Right lobe of liver (tissue), 6 donors: ENCODE results near the gene EED. TPM values are rescaled to one million over a fixed set of nuclear protein-coding genes. Genes with fewer than 3 reads are reported as not detected.

Source experiments
- ATAC-seq, 4 donors: fragments of 200-7000 bp; cut with Tn5 transposase; one replicate each; pipeline ENCODE4 v1.9.1; 2020; ENCODE audit warnings: mild to moderate bottlenecking in 4 of 4, moderate library complexity in 4 of 4
- DNase-seq, 3 donors: peaks; one replicate each; pipeline ENCODE4 v3.0.0-alpha.2; 2020
- H3K27ac ChIP-seq, 3 donors: fragments of 200-600 bp; one replicate each; pipeline ENCODE4 v1.8.0; 2022
- H3K27me3 ChIP-seq, 2 donors: fragments of 200-600 bp; one replicate each; pipeline ENCODE4 v1.8.0; 2022
- H3K36me3 ChIP-seq, 4 donors: fragments of 200-600 bp; sonication (generic) in 1 of 4; one replicate each; pipeline versions ENCODE4 v1.5.1 to v1.8.0; 2017 to 2022; ENCODE audit warnings: control low read depth in 1 of 4
- H3K4me1 ChIP-seq, 4 donors: fragments of 200-600 bp; sonication (generic) in 1 of 4; one replicate each; pipeline versions ENCODE4 v1.5.1 to v1.8.0; 2017 to 2022; ENCODE audit warnings: control low read depth in 1 of 4
- H3K4me3 ChIP-seq, 3 donors: fragments of 200-600 bp; one replicate each; pipeline ENCODE4 v1.8.0; 2022
- H3K9me3 ChIP-seq, 4 donors: fragments of 200-600 bp; sonication (generic) in 1 of 4; one replicate each; pipeline versions ENCODE4 v1.5.1 to v1.8.0; 2017 to 2022; ENCODE audit warnings: control low read depth in 1 of 4
- POLR2A ChIP-seq: fragments of 450-650 bp; IDR thresholded peaks from one replicate; pipeline ENCODE4 v1.6.1; 2017; ENCODE audit warnings: antibody characterized with exemption, mild to moderate bottlenecking
- WGBS: methylation state at CpG from one replicate; pipeline ENCODE4 v1.1.6; 2018; ENCODE audit warnings: low coverage, low lambda C conversion rate; ENCODE audit not compliant: insufficient coverage; ENCODE audit errors: missing lambda C conversion rate; 5-methylcytosine and 5-hydroxymethylcytosine counted together
- intact Hi-C, 2 donors: fragments of 100-400 bp; cut with DNase I; formaldehyde crosslinking; loops; one replicate each; pipeline versions ENCODE4 v1.11.2 to v1.14.1; 2022
- total RNA-seq, 6 experiments: library from RNA; depleted of rRNA in 2 of 6; stranded (reverse); fragments of >200 nt in 2 of 6; fragmentation: NEBNext Ultra II Directional in 3 of 6; extraction: Animal tissue kit (Norgen Biotek cat#: 25700) in 3 of 6; gene quantifications; one replicate each; pipeline versions ENCODE4 v1.1.0 to v1.2.4, GENCODE V29; 2016 to 2023
- TF ChIP-seq, protein P1 (sequence below), 4 donors: fragments of 200-600 bp in 3 of 4; fragments of 450-650 bp in 1 of 4; IDR thresholded peaks; one replicate each; pipeline versions ENCODE4 v1.5.1 to v1.8.0; 2016 to 2022; ENCODE audit warnings: antibody characterized with exemption in 4 of 4, mild to moderate bottlenecking in 2 of 4
- donor health status: DM: no; HTN: yes; CAD: no.
- donor health status: DM: no; HTN: no; CAD: no.
- donor health status: DM: no; HTN: no; CAD: no.
- donor health status: DM: no; HTN: yes; CAD: no.
- donor health status: DM: no; HTN: yes; CAD: no.

Gene EED
- total RNA-seq, 6 experiments from 2014 or later, result 6.7 to 10.4 (median 8.9) TPM

DNA sequence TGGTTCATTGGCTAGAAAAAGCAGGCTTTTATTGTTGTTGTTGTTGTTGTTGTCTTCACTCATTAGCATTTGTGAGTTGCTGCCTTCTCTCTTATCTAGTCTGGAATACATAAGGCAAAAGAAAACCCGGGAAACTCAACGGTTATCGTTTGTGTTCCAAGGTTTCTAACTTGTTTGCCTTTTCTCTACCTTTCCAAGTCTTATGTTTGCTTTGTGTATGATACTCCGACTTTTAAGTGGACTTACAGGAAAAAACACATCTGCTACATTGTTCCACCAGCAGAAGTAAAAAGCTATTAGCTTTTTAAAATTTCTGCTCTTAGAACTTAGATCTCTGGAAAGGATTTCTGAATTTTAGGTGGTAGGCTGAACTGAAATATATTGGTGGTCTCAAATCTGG is 30.4 kb downstream of the EED start:
- Histone ChIP-seq H3K36me3 (peaks cover 0 to 21% (median 3%) of the 10 kb centered on the region in 4 donors), H3K27ac (no peak overlapping the region), H3K9me3 (no peaks in the 10 kb centered on the region), H3K4me3 (no peak overlapping the region), H3K4me1 (no peaks in the 10 kb centered on the region), H3K27me3 (no peaks in the 10 kb centered on the region)
- WGBS, result 58% methylated on average over 4 of the region's 4 CpGs
- TF ChIP-seq, protein P1, sequence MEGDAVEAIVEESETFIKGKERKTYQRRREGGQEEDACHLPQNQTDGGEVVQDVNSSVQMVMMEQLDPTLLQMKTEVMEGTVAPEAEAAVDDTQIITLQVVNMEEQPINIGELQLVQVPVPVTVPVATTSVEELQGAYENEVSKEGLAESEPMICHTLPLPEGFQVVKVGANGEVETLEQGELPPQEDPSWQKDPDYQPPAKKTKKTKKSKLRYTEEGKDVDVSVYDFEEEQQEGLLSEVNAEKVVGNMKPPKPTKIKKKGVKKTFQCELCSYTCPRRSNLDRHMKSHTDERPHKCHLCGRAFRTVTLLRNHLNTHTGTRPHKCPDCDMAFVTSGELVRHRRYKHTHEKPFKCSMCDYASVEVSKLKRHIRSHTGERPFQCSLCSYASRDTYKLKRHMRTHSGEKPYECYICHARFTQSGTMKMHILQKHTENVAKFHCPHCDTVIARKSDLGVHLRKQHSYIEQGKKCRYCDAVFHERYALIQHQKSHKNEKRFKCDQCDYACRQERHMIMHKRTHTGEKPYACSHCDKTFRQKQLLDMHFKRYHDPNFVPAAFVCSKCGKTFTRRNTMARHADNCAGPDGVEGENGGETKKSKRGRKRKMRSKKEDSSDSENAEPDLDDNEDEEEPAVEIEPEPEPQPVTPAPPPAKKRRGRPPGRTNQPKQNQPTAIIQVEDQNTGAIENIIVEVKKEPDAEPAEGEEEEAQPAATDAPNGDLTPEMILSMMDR (IDR thresholded peaks at IDR 0.05), result no peak
- no peak for TF ChIP-seq POLR2A
- intact Hi-C loops, result no loop called here
- ATAC-seq, result no peak
- no peak for DNase-seq

DNA sequence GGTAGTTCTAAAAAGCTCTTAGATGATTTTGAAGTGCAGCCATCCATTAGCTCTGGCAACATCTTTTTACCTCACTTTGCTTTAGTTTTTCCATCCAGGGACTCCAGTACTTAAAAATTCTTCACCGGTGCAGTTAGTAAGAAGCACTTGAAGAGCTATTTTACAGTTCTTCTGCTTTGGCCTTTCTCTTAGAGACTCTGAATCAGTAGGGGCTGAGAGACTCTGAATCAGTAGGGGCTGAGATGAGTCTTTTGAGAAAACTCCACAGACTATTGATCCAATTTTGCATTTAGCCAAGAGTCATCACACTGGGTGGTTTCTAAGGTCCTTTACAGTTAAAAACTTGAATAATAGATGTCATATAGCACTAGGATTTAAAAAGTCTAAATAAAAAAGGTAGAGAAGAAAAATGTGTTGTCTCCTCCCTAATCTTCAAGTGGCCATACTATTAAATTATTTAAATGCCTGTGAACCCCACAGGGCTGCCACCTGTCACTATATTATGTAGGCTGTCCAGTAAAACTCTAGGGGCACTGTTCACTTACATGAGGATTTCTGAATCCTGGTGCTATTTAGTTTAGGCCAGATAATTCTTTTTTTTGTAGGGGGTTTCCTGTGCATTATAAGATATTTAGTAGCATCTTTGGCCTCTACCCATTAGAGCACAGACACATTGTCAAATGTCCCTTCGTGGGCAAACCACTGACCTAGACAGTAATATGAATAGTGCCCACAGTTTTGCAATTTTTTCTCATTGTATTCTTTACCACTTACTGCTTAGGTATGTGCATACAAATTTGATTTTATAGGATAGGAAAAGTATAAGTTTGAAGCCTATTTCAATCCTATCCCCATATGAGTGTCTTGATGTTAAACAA is 31.2 kb downstream of the EED start:
- 100% methylated on average over 2 of the region's 2 CpGs for WGBS
- DNase-seq, result no peak

DNA sequence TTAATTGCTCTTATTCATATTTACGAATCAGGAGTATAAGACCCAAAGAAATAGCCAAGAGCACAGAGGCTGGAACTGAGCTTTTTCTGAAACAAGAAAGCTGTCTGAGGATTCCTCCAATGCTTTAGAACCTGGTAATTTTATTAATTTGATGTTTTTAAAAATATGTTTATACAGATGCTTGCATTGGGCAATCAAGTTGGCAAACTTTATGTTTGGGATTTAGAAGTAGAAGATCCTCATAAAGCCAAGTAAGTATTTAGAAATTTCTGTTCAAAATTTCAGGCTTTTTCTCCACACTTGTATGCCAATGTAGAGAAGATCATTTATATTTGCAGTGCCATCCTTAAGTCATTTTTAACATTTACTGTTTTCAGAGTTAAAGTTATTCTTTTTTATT is 33.2 kb downstream of the EED start:
- WGBS, result 95% methylated on average over 1 of the region's 1 CpG

More for the DNA sequence above, 31.2 kb downstream of the EED start:
- intact Hi-C loops, result no loop called here
- Histone ChIP-seq H3K36me3 (peaks cover 0 to 21% (median 3%) of the 10 kb centered on the region in 4 donors), H3K27ac (no peak overlapping the region), H3K4me3 (no peak overlapping the region), H3K9me3 (no peaks in the 10 kb centered on the region), H3K27me3 (no peaks in the 10 kb centered on the region), H3K4me1 (no peaks in the 10 kb centered on the region)
- no peak for ATAC-seq
- TF ChIP-seq POLR2A, result no peak
- TF ChIP-seq, protein P1 (IDR thresholded peaks at IDR 0.05), result no peak

DNA sequence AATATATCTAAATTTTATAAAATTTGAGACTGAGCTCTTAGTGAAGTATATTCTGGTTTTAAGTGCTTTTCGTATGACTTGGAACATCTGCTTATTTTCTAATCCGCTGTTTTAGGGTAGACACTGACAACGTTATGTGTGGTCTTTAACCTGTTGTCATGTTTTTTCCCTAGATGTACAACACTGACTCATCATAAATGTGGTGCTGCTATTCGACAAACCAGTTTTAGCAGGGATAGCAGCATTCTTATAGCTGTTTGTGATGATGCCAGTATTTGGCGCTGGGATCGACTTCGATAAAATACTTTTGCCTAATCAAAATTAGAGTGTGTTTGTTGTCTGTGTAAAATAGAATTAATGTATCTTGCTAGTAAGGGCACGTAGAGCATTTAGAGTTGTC is 33.7 kb downstream of the EED start:
- H3K9me3 ChIP-seq, result no peaks in the 10 kb centered on the region
- H3K27me3 ChIP-seq, result no peaks in the 10 kb centered on the region
- no peaks in the 10 kb centered on the region for H3K4me1 ChIP-seq
- 81% methylated on average over 8 of the region's 8 CpGs for WGBS
- H3K27ac ChIP-seq, result no peak overlapping the region
- ATAC-seq (no peak), DNase-seq (no peak)
- TF ChIP-seq, protein P1 (IDR thresholded peaks at IDR 0.05), result no peak
- no peak for TF ChIP-seq POLR2A
- no peak overlapping the region for H3K4me3 ChIP-seq
- peaks cover 0 to 21% (median 3%) of the 10 kb centered on the region in 4 donors for H3K36me3 ChIP-seq
- intact Hi-C loops, result no loop called here

More for the DNA sequence above, 33.2 kb downstream of the EED start:
- intact Hi-C loops, result no loop called here
- TF ChIP-seq, protein P1 (IDR thresholded peaks at IDR 0.05), result no peak
- no peak for TF ChIP-seq POLR2A
- Histone ChIP-seq H3K4me1 (no peaks in the 10 kb centered on the region), H3K27ac (no peak overlapping the region), H3K9me3 (no peaks in the 10 kb centered on the region), H3K36me3 (peaks cover 0 to 21% (median 3%) of the 10 kb centered on the region in 4 donors), H3K4me3 (no peak overlapping the region), H3K27me3 (no peaks in the 10 kb centered on the region)
- ATAC-seq, result no peak
- no peak for DNase-seq
